T follicular helper cell (primary cell): ENCODE results near the gene GPATCH4.
"Not testable (repeated sequence)": the region's sequence is repeated elsewhere in the genome, so short reads cannot be mapped to it uniquely, and the experiment has no call there.

Source experiments
- DNase-seq: peaks from one replicate; pipeline ENCODE4 v3.0.0-alpha.2; 2020; ENCODE audit warnings: low read depth

GPATCH4 gene

DNA sequence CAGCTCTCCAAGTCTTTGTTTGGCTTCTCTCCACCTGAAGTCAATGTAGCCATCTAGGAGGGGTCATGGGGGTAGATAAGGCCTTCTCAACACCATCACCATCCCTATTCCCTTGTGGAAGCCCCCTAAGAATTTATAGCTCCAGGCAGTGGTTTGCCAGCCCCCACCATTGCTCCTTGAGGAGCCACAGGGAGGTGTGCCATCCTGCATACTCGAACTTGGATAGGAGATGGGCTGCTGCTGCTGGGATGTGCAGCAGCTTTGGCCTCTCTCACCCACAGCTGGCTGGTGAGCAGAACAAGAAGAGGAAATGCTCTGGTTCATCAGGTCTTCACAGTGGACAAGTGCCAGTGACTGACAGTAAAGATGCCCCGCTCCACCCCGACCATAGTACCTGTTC is 4.9 kb downstream of the GPATCH4 start:
- no peak for DNase-seq

DNA sequence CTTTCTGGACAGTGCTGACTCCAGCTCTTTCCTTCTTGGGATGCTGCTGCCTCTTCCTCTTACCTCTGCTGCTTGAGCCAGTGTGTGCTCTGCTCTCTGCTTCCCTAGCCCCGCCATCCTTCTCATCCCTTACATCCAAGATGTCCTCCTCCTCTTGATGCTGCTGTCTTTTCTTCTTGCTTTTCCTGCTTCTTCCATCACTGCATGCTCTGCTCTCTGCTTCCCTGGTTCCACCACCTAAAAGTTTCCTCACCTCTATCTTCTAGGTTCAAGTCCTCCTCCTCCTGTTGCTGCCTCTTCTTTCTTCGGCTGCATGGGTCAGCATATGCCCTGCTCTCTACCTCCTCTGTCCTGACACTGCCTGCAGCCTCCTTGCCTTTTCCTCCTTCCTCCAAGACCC is 6.3 kb downstream of the GPATCH4 start:
- no peak for DNase-seq

DNA sequence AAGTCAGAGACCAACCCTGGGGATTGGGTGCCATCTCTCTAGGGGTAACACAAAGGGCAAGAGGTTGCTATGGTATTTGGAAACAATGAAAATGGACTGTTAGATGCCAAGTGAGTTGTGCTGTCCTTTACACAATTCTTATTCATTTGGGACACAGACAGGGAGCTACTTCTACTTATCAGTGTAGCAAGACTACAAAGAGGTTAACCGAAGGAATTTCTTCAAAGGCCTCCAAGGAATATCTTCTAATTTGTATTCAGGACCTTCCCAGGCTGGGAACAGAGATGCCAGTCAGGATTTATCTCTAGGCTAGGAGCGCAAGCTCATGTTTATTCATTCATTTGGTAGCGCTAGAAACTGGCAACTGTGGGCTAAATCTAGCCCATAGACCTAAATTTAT is 7.1 kb downstream of the GPATCH4 start:
- DNase-seq = no peak

GRCh38 chr1:156593661-156593989 is 7.7 kb downstream of the GPATCH4 start:
- no peak for DNase-seq

- no peak for DNase-seq
These were observed 8.2 kb downstream of the GPATCH4 start for GRCh38 chr1:156592910-156593660.

DNA sequence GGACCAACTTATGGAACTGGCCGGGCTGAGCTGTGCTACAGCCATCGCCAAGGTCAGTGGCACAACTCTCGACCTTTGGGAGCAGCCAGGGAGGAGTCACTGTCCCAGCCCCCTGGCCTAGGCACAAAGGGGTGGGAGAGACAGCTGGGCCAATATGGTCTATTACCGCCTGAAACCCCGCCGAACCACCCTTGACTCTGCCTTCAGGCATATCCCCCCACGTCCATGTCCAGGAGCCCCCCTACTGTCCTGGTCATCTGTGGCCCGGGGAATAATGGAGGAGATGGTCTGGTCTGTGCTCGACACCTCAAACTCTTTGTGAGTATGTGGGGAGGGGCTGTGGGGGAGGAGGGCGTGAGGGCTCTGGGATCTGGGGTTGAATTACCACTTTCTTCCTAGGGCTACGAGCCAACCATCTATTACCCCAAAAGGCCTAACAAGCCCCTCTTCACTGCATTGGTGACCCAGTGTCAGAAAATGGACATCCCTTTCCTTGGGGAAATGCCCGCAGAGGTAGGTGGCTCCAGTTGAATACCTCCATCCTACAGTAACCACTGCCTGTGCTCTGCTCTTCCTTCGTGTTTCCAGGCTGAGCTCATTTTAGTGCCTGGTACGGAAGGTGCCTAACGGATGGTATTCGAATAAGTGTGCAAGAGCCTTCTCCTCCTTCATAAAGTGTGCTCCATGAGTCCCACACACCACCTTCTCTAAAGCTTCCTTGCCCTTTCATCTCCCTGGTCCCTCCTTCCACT is 8.9 kb downstream of the GPATCH4 start:
- DNase-seq = no peak

- DNase-seq = peak; percentile 51
These were observed 9.7 kb downstream of the GPATCH4 start, which contains the start of gene NAXE for GRCh38 chr1:156591432-156592157. Gene NAXE (plus strand): TSS chr1:156591776. CDS start chr1:156591805, 29 bp downstream.

GRCh38 chr1:156591181-156591431 is 10.2 kb downstream of the GPATCH4 start:
- DNase-seq = no peak

DNA sequence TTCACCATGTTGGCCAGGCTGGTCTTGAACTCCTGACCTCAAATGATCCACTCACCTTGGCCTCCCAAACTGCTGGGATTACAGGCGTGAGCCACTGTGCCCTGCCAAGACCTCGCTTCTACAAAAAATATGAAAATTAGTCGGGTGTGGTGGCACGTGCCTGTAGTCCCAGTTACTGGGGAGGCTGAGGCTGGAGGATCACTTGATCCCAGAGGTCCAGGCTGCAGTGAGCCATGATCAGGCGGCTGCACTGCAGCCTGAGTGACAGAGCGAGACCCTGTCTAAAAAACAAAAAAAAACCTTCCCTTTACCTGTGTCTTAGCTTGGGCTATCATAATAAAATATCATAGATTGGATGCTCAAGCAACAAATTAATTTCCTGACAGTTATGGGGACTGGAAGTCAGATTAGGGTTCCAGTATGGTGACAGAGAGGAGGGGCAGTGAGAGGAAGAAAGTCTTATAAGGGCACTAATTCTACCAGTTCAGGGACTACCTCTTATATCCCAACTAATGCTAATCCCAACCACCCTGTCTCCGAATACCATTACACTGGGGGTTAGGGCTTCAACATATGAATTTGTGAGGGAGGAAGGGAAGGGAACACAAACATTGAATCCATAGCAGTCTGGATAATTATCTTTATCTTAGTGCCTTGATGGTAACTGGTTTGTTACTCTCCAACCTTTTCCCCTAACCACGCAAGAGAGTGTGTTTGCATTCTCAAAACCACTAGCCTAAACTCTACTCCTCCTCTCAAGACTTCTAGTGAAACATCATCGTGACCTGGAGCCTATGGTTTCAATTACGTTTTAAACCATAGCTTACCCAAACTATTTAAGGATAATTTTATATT is 10.7 kb downstream of the GPATCH4 start:
- no peak for DNase-seq

DNA sequence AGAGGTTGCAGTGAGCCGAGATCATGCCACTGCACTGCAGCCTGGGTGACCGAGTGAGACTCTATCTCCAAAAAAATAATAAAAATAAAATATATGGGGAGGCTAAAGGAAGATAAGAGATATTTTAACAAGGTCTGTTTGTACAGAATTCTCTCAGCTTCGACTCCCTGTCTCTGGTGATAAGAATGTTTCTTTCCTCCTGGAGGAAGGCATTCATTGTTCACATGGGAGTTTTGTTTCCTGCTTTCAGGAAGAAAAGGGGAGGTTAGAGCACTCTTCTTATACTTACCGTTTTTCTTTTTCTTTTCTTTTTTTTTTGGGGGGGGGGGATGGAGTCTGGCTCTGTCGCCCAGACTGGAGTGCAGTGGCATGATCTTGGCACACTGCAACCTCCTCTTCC is 11.7 kb downstream of the GPATCH4 start:
- DNase-seq = no peak

GRCh38 chr1:156587927-156588326 is 13.4 kb downstream of the GPATCH4 start:
- DNase-seq = not testable (repeated sequence)

DNA sequence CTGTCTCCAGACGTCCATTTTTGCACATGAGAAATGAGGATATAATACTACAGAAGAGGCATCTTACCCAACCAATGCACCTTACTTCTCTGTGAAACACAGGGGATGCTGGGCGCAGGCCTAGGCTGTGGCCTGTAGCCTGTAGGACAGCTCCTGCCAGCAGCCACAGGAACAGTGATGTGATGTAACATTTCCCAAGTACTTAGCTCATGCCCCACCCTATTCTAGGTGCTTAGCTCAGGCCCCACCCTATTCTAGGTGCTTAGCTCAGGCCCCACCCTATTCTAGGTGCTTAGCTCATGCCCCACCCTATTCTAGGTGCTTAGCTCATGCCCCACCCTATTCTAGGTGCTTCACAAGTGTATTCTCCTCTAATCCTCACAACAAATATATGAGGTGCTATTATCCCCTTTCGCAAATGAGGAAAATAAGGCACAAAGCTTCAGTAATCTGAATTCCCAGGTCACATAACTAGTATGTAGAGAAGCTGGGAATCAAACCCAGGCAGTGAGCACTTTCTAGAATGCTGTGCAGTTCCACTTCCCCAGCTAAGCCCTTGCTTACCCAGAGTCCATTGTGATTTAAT is 14.3 kb downstream of the GPATCH4 start:
- no peak for DNase-seq

- DNase-seq = no peak
These were observed 15.0 kb downstream of the GPATCH4 start for GRCh38 chr1:156586323-156586722.

GRCh38 chr1:156584813-156585212 is 16.5 kb downstream of the GPATCH4 start:
- no peak for DNase-seq

DNA sequence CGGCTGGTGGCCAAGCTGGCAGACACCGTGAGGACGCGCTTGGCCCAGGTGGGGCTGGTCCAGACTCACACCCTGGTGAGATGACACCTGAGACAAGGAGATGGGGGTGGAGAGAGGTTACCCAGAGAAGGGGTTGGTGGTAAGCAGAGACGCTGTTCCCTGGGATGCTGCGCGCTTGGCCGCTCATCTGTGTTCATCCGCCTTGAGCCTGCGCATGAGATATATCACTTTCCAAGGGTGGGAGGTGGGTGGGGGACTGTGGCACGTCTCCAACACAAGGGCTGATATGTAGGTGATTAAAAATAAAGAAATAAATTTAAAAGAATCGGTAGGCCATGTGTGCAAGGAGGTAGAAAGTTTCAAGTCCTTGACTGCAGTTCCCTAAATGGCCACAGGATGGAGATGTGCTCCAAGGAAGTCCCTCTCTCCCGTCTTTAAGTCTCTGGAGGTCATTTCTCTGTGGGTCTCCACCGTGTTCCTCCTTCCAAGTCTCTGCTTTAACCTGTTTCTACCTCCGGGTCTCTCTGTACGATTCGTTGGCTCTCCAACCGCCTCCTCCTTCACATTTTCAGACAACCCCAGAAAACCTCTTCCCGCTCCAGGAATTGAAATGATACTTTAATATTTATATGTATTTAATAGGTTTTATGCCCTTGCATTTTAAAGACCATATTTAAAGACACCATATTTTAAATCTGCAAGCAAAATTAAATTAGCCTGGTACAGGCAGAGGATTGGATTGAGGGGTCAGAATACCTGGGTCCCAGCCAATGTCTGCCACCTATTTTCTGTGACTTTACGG is 17.3 kb downstream of the GPATCH4 start:
- peak; percentile 67 for DNase-seq

DNA sequence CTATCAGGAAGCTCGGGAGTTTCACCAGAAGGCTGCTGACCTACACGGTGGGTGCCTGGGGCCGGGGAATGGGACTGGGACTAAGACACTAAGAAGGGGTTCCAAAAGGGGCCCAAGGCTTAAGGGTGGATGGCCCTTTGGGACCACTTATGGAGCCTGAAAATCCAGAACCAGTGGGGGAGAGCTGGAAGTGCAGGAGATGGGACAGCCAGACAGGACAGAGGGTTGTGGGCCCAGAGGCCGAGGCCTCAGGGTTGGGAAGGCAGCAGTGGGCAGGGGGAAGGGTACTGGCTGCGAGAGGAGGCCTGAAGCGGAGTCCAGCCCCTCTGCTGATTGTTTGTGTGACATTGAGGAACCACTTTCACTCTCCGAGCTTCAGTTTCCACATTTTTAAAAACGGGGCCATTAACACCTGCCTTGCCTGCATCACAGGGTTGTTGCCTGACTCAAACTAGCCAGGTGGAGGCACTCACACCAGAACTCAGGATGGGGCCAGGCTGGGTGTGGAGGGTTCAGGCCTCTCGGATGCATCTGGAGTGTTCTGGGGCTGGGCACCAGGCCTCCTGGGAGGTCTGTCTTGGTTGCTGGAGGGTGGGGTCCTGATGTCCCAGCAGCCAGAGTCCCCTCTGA is 18.8 kb downstream of the GPATCH4 start:
- DNase-seq = no peak

DNA sequence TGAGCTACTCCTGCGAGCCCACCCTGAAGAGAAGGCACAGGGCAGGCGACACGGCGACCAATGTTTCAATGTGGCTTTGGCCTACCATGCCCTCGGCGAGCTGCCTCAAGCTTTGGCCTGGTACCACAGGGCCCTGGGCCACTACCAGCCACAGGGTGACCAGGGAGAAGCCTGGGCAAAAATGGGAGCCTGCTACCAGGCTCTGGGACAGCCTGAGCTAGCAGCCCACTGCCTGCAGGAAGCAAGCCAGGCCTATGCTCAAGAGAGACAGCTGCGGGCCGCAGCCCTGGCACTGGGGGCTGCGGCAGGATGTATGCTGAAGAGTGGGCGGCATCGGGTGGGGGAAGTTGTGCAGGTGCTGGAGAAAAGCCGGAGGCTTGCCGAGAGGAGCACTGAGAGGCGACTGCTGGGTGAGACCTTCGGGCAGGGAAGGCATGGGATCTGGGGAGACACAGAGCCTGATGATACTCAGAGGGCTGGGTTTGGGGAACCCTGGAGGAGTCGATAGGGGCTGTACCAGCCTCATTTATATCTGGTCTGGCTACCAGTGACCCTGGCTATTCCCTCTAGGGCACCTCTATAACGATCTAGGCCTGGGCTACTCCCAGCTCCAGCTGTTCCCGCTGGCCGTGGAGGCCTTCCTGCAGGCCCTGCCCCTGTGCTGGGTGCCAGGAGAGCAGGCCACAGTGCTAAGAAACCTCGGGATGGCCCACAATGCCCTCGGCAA is 19.5 kb downstream of the GPATCH4 start:
- DNase-seq = no peak

- DNase-seq = no peak
These were observed 21.8 kb downstream of the GPATCH4 start, which contains the start of gene TTC24 for GRCh38 chr1:156579472-156579871. Gene TTC24 (plus strand): TSS chr1:156579723. CDS start chr1:156581365, 1,642 bp downstream.

- no peak for DNase-seq
These were observed 23.2 kb downstream of the GPATCH4 start for GRCh38 chr1:156578055-156578454.

- no peak for DNase-seq
These were observed 23.7 kb downstream of the GPATCH4 start for GRCh38 chr1:156577550-156577949.
